ENCODE results near the gene NCKAP5.

NCKAP5 gene

GRCh38 chr2:133434959-133435668, 133.1 kb downstream of the NCKAP5 start:
- peak; percentile 45 for DNase-seq (ENCODE audit: low read depth, low spot score)

GRCh38 chr2:133433455-133434451, 134.5 kb downstream of the NCKAP5 start:
- H3K27ac ChIP-seq: no peak overlapping the region
- DNase-seq (ENCODE audit: low read depth, low spot score): no peak

More at GRCh38 chr2:133434959-133435668, 133.1 kb downstream of the NCKAP5 start:
- H3K27ac ChIP-seq: no peak overlapping the region

GRCh38 chr2:133432778-133433177, 135.5 kb downstream of the NCKAP5 start:
- DNase-seq (ENCODE audit: low read depth, low spot score): no peak
- H3K27ac ChIP-seq: no peak overlapping the region

GRCh38 chr2:133431289-133431688, 137.0 kb downstream of the NCKAP5 start:
- DNase-seq (ENCODE audit: low read depth, low spot score): peak; percentile 20
- no peak overlapping the region for H3K27ac ChIP-seq

- no peak for DNase-seq (ENCODE audit: low read depth, low spot score)
- H3K27ac ChIP-seq: no peak overlapping the region
These were observed 141.5 kb downstream of the NCKAP5 start for GRCh38 chr2:133426791-133427190.

GRCh38 chr2:133425612-133426011, 142.7 kb downstream of the NCKAP5 start:
- no peak for DNase-seq (ENCODE audit: low read depth, low spot score)
- H3K27ac ChIP-seq: no peak overlapping the region

GRCh38 chr2:133424876-133425275, 143.4 kb downstream of the NCKAP5 start:
- no peak for DNase-seq (ENCODE audit: low read depth, low spot score)

GRCh38 chr2:133422931-133423351, 145.3 kb downstream of the NCKAP5 start:
- DNase-seq (ENCODE audit: low read depth, low spot score): no peak
- no peak overlapping the region for H3K27ac ChIP-seq

More at GRCh38 chr2:133424876-133425275, 143.4 kb downstream of the NCKAP5 start:
- no peak overlapping the region for H3K27ac ChIP-seq

- H3K27ac ChIP-seq: no peak overlapping the region
- no peak for DNase-seq (ENCODE audit: low read depth, low spot score)
These were observed 146.5 kb downstream of the NCKAP5 start for GRCh38 chr2:133421516-133422324.

- DNase-seq (ENCODE audit: low read depth, low spot score): no peak
- no peak overlapping the region for H3K27ac ChIP-seq
These were observed 147.5 kb downstream of the NCKAP5 start for GRCh38 chr2:133420788-133421187.

GRCh38 chr2:133418671-133419070, 149.6 kb downstream of the NCKAP5 start:
- no peak for DNase-seq (ENCODE audit: low read depth, low spot score)
- no peak overlapping the region for H3K27ac ChIP-seq

GRCh38 chr2:133418021-133418420, 150.2 kb downstream of the NCKAP5 start:
- H3K27ac ChIP-seq: no peak overlapping the region
- DNase-seq (ENCODE audit: low read depth, low spot score): no peak

GRCh38 chr2:133417415-133417814, 150.8 kb downstream of the NCKAP5 start:
- no peak for DNase-seq (ENCODE audit: low read depth, low spot score)
- H3K27ac ChIP-seq: no peak overlapping the region

- no peak overlapping the region for H3K27ac ChIP-seq
- DNase-seq (ENCODE audit: low read depth, low spot score): no peak
These were observed 151.5 kb downstream of the NCKAP5 start for GRCh38 chr2:133416736-133417135.

- H3K27ac ChIP-seq: no peak overlapping the region
- DNase-seq (ENCODE audit: low read depth, low spot score): no peak
These were observed 152.1 kb downstream of the NCKAP5 start for GRCh38 chr2:133416146-133416545.

GRCh38 chr2:133415210-133415876, 152.9 kb downstream of the NCKAP5 start:
- no peak for DNase-seq (ENCODE audit: low read depth, low spot score)
- H3K27ac ChIP-seq: no peak overlapping the region

- H3K27ac ChIP-seq: no peak overlapping the region
- no peak for DNase-seq (ENCODE audit: low read depth, low spot score)
These were observed 153.6 kb downstream of the NCKAP5 start for GRCh38 chr2:133414486-133415209.

- no peak for DNase-seq (ENCODE audit: low read depth, low spot score)
These were observed 154.4 kb downstream of the NCKAP5 start for GRCh38 chr2:133413863-133414262.

GRCh38 chr2:133412694-133413093, 155.6 kb downstream of the NCKAP5 start:
- H3K27ac ChIP-seq: no peak overlapping the region
- no peak for DNase-seq (ENCODE audit: low read depth, low spot score)

More at GRCh38 chr2:133413863-133414262, 154.4 kb downstream of the NCKAP5 start:
- no peak overlapping the region for H3K27ac ChIP-seq
